Measurements from ENCODE around the gene SOHLH1. TPM values are rescaled to one million over a fixed set of nuclear protein-coding genes. Genes with fewer than 3 reads are reported as not detected.

The SOHLH1 gene
- total and polyA plus RNA-seq, 7 donors: not detected

DNA sequence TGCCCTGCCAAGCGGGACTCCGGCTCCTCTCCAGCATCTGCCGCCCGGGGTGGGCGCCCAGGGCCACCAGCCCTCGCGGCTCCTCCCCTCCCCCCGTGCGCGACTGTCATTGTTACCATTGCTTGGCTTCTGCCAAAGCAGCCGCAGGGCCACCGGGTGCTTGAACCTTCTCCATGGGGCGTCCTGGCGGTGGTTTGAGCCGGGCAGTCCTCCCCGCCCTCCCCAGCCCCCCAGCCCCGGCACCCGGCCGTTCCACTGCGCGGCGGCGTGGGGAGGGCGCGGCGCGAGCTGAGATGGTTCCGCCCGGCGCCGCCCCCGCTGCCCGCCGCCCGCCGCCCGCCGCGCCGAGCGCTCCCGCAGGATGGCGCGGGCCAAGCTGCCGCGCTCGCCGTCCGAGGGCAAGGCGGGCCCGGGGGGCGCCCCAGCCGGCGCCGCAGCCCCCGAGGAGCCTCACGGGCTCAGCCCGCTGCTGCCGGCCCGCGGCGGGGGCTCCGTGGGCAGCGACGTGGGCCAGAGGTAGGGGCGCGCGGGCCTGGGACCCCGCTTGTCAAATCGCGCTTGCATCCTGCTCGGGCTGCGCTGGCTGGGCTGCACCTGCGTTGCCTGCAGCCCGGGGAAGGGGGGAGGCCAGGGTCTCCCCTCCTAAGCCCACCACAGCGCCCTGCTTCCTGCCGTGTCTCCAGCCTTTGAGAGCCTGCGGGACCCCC, 37.1 kb upstream of the SOHLH1 start:
- Histone ChIP-seq H3K4me3 (no peak overlapping the region), H3K27me3 (peaks cover 4 to 75% (median 45%) of the 10 kb centered on the region in 3 donors), H3K27ac (no peak overlapping the region), H3K36me3 (no peaks in the 10 kb centered on the region), H3K9me3 (peaks cover 0 to 2% (median 2%) of the 10 kb centered on the region in 4 donors), H3K4me1 (no peaks in the 10 kb centered on the region)
- TF ChIP-seq, protein P1, sequence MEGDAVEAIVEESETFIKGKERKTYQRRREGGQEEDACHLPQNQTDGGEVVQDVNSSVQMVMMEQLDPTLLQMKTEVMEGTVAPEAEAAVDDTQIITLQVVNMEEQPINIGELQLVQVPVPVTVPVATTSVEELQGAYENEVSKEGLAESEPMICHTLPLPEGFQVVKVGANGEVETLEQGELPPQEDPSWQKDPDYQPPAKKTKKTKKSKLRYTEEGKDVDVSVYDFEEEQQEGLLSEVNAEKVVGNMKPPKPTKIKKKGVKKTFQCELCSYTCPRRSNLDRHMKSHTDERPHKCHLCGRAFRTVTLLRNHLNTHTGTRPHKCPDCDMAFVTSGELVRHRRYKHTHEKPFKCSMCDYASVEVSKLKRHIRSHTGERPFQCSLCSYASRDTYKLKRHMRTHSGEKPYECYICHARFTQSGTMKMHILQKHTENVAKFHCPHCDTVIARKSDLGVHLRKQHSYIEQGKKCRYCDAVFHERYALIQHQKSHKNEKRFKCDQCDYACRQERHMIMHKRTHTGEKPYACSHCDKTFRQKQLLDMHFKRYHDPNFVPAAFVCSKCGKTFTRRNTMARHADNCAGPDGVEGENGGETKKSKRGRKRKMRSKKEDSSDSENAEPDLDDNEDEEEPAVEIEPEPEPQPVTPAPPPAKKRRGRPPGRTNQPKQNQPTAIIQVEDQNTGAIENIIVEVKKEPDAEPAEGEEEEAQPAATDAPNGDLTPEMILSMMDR (IDR thresholded peaks at IDR 0.05): no peak
- TF ChIP-seq POLR2A (IDR thresholded peaks at IDR 0.05): no peak
- TF ChIP-seq POLR2AphosphoS5 (IDR thresholded peaks at IDR 0.05): no peak
- no peak for TF ChIP-seq EP300 (IDR thresholded peaks at IDR 0.05)
- intact Hi-C loops (cut with DNase I): no loop called here
- 5 to 9% methylated on average over 78 of the region's 78 CpGs for WGBS, 2 donors
- no peak for DNase-seq

DNA sequence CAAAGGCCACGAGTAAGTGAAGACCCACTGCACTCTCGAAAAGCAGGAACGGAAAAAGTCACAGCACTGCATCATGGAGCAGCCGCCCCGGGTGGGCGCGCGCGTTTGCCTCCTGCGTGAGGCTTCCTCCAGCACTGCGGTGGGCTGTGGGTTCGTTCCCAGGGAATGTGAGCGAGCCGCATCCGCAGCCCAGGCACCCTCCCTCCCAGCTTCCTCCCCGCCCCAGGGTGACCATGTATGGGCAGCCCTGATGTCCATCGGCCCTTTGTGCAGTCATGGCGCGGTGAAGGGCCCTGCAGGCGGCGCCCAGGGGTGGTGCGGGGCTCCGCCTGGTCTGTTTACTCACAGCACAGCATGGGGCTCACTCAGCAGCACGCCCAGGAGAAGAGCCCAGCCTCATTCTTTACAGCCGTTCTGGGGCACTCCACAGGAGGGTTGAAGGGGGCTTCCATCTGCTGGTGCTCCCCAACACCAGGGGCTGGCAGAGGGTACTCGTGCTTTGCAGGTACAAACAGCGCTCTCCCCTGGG, 35.4 kb upstream of the SOHLH1 start:
- no peaks in the 10 kb centered on the region for H3K4me1 ChIP-seq
- peaks cover 4 to 59% (median 42%) of the 10 kb centered on the region in 3 donors for H3K27me3 ChIP-seq
- no peaks in the 10 kb centered on the region for H3K36me3 ChIP-seq
- no peak overlapping the region for H3K27ac ChIP-seq
- peaks cover 0 to 5% (median 4%) of the 10 kb centered on the region in 4 donors for H3K9me3 ChIP-seq
- 78 to 80% methylated on average over 27 of the region's 27 CpGs for WGBS, 2 donors
- DNase-seq: no peak
- TF ChIP-seq EP300 (IDR thresholded peaks at IDR 0.05) (no peak), POLR2AphosphoS5 (IDR thresholded peaks at IDR 0.05) (no peak), POLR2A (IDR thresholded peaks at IDR 0.05) (no peak)
- TF ChIP-seq, protein P1 (IDR thresholded peaks at IDR 0.05): no peak
- intact Hi-C loops (cut with DNase I): no loop called here
- H3K4me3 ChIP-seq: no peak overlapping the region

DNA sequence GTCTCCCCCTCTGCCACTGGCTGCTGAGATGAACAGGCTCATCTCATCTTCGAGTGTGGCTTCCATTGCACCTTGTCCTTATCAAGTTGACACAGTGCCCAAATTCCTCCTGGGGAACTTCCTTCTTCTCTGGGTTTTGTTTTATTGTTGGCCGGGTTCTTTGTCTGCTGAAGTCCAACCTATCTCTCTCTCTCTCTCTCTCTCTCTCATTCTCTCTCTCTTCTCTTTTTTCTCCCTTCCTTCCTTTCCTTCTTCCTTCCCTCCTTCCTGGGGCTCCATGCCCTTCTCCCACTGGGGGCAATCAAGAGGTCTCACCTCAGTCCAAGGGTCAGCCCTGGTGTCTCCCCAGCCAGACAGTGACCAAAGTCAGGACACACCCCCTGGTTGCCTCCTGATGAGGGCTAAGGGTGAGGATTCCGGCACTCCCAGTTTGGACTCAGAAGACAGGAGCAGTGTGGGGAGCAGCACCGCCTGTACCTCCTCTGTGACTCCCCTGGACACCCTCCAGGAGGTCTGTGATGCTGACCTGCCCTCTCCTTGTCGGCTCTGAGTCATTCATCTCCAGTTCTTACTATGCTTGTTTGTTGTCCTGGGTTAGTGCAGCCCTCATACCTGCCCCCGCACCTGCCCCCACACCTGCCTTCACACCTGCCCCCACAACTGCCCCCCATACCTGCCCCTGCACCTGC, 33.4 kb upstream of the SOHLH1 start:
- intact Hi-C loops (cut with DNase I): no loop called here
- H3K4me1 ChIP-seq: no peaks in the 10 kb centered on the region
- TF ChIP-seq POLR2AphosphoS5 (IDR thresholded peaks at IDR 0.05) (no peak), POLR2A (IDR thresholded peaks at IDR 0.05) (no peak), EP300 (IDR thresholded peaks at IDR 0.05) (no peak)
- TF ChIP-seq, protein P1 (IDR thresholded peaks at IDR 0.05): no peak
- peaks cover 4 to 48% (median 24%) of the 10 kb centered on the region in 3 donors for H3K27me3 ChIP-seq
- no peak for DNase-seq
- H3K9me3 ChIP-seq: peaks cover 0 to 5% (median 4%) of the 10 kb centered on the region in 4 donors
- H3K27ac ChIP-seq: no peak overlapping the region
- H3K4me3 ChIP-seq: no peak overlapping the region
- WGBS, 2 donors: 18 to 57% methylated on average over 6 of the region's 6 CpGs
- H3K36me3 ChIP-seq: no peaks in the 10 kb centered on the region

DNA sequence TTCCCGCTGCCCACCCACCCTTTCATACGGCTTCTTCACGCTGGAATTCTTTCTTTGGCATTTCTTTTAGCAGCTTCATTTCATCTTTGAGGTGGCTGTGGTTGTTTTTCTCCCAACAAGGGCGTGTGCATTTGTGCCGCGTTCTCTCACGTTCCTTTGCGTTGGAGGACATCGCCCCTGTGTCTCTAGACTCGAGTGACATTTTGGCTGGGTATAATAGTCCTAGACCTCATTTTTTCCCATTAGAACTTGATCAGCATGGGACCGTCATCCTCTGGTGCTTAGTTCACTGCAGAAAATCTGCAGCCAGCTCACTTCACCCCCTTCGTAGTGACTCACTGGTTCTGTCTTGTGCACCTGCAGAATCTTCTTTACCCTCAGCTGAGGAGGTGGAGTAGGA, 32.2 kb upstream of the SOHLH1 start:
- H3K27ac ChIP-seq: no peak overlapping the region
- H3K4me1 ChIP-seq: no peaks in the 10 kb centered on the region
- no peaks in the 10 kb centered on the region for H3K36me3 ChIP-seq
- H3K9me3 ChIP-seq: peaks cover 0 to 5% (median 4%) of the 10 kb centered on the region in 4 donors
- DNase-seq: no peak
- TF ChIP-seq, protein P1 (IDR thresholded peaks at IDR 0.05): no peak
- no peak for TF ChIP-seq POLR2A (IDR thresholded peaks at IDR 0.05)
- no peak for TF ChIP-seq POLR2AphosphoS5 (IDR thresholded peaks at IDR 0.05)
- no peak for TF ChIP-seq EP300 (IDR thresholded peaks at IDR 0.05)
- peaks cover 4 to 42% (median 15%) of the 10 kb centered on the region in 3 donors for H3K27me3 ChIP-seq
- WGBS, 2 donors: 93 to 95% methylated on average over 12 of the region's 12 CpGs
- intact Hi-C loops (cut with DNase I): no loop called here
- H3K4me3 ChIP-seq: no peak overlapping the region

Data from sigmoid colon (tissue), 7 donors.